ENCODE results near the gene ITPK1.
"Not testable (repeated sequence)": the region's sequence is repeated elsewhere in the genome, so short reads cannot be mapped to it uniquely, and the experiment has no call there.

The ITPK1 gene

DNA sequence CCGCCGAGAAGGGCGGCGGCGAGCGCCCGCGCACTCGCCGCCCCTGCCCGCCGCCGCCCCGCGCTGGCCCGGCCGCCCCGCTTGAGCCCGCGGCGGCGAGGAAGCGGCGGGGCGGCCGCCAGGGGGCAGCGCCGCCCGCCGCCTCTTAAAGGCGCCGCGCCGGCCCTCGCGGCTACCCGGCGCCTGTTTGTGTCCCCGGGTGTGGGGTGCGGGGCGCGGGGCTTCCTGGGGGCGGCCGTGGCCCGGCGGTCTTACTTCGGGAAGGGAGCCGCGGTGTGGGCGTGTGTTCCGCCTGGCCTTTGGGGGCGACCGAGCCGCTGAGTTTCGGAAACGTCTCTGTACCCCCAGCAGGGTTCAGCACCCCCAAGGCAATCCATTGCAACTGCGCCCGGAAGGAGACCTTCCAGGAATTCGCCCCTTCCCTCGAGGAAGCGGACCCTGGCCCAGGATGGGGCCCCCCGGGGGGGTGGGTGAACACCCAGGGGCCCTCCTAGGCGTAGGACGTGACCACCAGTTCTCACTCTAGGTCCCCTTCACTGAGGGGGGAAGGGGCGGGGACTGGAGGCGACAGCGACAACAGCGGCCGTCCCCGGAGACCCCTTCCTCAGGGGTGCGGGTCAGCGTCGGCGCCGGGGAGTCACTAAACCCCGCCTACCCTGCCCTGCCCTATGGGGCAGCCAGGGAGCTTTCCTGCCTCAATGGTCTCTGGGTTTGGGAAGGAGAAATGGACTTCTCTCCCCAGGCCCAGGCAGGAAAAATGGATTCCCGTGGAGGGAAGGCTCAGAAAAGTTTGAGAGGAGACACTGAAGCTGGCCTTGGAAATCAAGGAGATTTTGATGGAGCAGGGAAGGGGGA is at the start of gene ITPK1:
ITPK1 (minus strand) TSS at position 105 of the 855 bp plus-strand sequence. CDS start 762 bp downstream, outside the sequence.
- Histone ChIP-seq H3K9ac (ENCODE audit: low read depth, low read length) (peak within 1 kb of the TSS; percentile 76), H3K9me3 (ENCODE audit: control insufficient read depth, insufficient read depth, low read length) (no peaks in the 10 kb centered on the region), H3K4me1 (ENCODE audit: control insufficient read depth, insufficient read depth, low read length) (peaks cover 15% of the 10 kb centered on the region), H3K27me3 (ENCODE audit: control insufficient read depth, insufficient read depth, low read length) (no peaks in the 10 kb centered on the region), H3K4me3 (ENCODE audit: low read depth, low read length) (peak within 1 kb of the TSS; percentile 92), H3K36me3 (ENCODE audit: control insufficient read depth, insufficient read depth, low read length) (no peaks in the 10 kb centered on the region)

DNA sequence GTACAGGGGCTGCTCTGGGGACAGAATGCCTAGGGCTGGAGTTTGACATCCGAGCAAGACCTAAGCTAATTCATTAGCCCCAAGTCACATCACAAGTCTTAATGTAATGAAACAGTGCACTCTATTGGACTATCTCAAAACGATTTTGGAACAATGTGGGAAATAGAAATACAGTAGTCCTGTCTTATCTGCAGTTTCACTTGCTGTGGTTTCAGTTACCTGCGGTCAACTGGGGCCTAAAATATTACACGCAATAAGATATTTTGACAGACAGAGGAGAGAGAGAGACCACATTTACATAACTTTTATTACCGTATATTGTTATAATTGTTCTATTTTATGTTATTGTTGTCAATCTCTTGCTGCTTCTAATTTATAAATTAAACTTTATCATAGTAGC is 47.8 kb upstream of the ITPK1 start:
- no peaks in the 10 kb centered on the region for H3K27me3 ChIP-seq (ENCODE audit: control insufficient read depth, insufficient read depth, low read length)
- no peaks in the 10 kb centered on the region for H3K36me3 ChIP-seq (ENCODE audit: control insufficient read depth, insufficient read depth, low read length)
- H3K9ac ChIP-seq (ENCODE audit: low read depth, low read length) = no peak overlapping the region
- H3K4me1 ChIP-seq (ENCODE audit: control insufficient read depth, insufficient read depth, low read length) = no peaks in the 10 kb centered on the region
- H3K9me3 ChIP-seq (ENCODE audit: control insufficient read depth, insufficient read depth, low read length) = no peaks in the 10 kb centered on the region
- H3K4me3 ChIP-seq (ENCODE audit: low read depth, low read length) = no peak overlapping the region

DNA sequence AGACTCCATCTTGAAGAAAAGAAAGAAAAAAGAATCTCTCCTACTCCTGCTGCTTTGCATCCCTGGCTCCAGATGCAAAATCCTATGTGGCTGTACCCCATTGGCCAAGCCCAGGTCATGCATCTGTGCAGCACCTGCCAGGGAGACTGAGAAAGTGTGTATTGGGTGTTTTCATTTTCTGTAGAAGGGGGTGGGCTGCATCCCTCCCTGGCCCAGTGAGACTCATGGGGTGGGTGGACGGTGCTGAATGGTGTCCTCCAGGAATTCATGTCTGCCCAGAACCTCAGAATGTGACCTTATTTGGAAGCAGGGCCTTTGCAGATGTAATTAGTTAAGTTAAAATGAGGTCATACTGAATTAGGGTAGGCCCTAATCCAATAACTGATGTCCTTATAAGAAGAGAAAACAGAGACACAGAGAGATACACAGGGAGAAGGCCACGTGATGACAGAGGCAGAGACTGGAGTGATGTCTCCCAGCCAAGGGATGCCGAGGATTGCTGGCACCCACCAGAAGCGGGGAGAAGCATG is 45.8 kb upstream of the ITPK1 start:
- Histone ChIP-seq H3K4me1 (ENCODE audit: control insufficient read depth, insufficient read depth, low read length) (no peaks in the 10 kb centered on the region), H3K4me3 (ENCODE audit: low read depth, low read length) (no peak overlapping the region), H3K36me3 (ENCODE audit: control insufficient read depth, insufficient read depth, low read length) (no peaks in the 10 kb centered on the region), H3K9ac (ENCODE audit: low read depth, low read length) (no peak overlapping the region), H3K27me3 (ENCODE audit: control insufficient read depth, insufficient read depth, low read length) (no peaks in the 10 kb centered on the region), H3K9me3 (ENCODE audit: control insufficient read depth, insufficient read depth, low read length) (no peaks in the 10 kb centered on the region)

DNA sequence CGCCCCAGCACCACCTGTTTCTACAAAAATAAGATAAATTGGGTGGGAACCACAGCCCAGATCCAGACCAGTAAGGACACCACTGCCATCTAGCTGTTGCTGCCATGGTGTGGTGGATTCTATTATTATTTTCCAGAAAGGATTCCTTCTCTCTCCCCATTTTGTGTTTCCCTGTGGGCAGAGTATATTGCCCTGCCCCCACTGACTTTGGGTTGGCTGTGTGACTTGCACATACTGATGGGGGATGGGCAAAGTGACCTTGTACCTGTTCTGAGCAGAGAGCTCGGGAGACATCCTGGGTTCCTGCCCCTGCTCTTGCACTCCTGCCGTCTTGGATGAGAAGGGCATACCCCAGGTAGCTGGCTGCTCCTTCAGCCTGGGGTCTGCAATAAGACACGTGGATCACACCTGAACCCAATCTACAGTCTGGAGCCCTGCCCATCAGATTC is 44.7 kb upstream of the ITPK1 start:
- no peaks in the 10 kb centered on the region for H3K4me1 ChIP-seq (ENCODE audit: control insufficient read depth, insufficient read depth, low read length)
- no peak overlapping the region for H3K4me3 ChIP-seq (ENCODE audit: low read depth, low read length)
- no peak overlapping the region for H3K9ac ChIP-seq (ENCODE audit: low read depth, low read length)
- no peaks in the 10 kb centered on the region for H3K27me3 ChIP-seq (ENCODE audit: control insufficient read depth, insufficient read depth, low read length)
- no peaks in the 10 kb centered on the region for H3K9me3 ChIP-seq (ENCODE audit: control insufficient read depth, insufficient read depth, low read length)
- H3K36me3 ChIP-seq (ENCODE audit: control insufficient read depth, insufficient read depth, low read length) = no peaks in the 10 kb centered on the region

DNA sequence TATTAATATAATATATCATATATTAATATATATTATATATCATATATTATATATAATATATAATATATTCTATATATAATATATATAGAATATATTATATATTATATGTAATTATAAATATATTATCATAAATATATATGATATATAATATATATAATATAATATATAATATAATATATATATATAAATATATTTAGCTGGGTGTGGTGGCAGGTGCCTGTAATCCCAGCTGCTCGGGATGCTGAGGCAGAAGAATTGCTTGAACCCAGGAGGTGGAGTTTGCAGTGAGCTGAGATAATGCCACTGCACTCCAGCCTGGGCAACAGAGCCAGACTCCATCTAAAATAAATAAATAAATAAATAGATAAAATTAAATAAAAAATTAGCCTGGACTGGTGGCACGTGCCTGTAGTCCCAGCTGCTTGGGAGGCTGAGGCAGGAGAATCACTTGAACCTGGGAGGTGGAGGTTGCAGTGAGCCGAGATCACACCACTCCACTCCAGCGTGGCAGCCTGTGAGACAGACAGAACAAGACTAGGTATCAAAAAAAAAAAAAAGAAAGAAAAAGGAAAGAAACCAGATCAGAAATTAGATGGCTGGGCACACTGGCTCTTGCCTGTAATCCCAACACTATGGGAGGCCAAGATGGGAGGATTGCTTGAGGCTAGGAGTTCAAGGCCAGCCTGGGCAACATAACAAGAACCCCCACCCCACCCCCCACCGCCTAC is 44.1 kb upstream of the ITPK1 start:
- H3K9ac ChIP-seq (ENCODE audit: low read depth, low read length); H3K9me3 ChIP-seq (ENCODE audit: control insufficient read depth, insufficient read depth, low read length); H3K4me1 ChIP-seq (ENCODE audit: control insufficient read depth, insufficient read depth, low read length); H3K4me3 ChIP-seq (ENCODE audit: low read depth, low read length); H3K36me3 ChIP-seq (ENCODE audit: control insufficient read depth, insufficient read depth, low read length); H3K27me3 ChIP-seq (ENCODE audit: control insufficient read depth, insufficient read depth, low read length): not testable (repeated sequence)

DNA sequence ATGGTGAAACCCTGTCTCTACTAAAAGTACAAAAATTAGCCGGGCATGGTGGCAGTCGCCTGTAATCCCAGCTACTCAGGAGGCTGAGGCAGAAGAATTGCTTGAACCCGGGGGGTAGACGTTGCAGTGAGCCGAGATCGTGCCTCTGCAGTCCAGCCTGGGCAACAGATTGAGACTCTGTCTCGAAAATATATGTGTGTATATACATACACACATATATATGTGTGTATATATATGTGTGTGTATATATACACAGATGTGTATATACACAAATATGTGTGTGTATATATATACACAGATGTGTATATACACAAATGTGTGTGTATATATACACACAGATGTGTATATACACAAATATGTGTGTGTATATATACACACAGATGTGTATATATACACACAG is 42.6 kb upstream of the ITPK1 start:
- not testable (repeated sequence) for H3K9ac ChIP-seq (ENCODE audit: low read depth, low read length); H3K27me3 ChIP-seq (ENCODE audit: control insufficient read depth, insufficient read depth, low read length); H3K4me3 ChIP-seq (ENCODE audit: low read depth, low read length); H3K4me1 ChIP-seq (ENCODE audit: control insufficient read depth, insufficient read depth, low read length); H3K9me3 ChIP-seq (ENCODE audit: control insufficient read depth, insufficient read depth, low read length); H3K36me3 ChIP-seq (ENCODE audit: control insufficient read depth, insufficient read depth, low read length)

DNA sequence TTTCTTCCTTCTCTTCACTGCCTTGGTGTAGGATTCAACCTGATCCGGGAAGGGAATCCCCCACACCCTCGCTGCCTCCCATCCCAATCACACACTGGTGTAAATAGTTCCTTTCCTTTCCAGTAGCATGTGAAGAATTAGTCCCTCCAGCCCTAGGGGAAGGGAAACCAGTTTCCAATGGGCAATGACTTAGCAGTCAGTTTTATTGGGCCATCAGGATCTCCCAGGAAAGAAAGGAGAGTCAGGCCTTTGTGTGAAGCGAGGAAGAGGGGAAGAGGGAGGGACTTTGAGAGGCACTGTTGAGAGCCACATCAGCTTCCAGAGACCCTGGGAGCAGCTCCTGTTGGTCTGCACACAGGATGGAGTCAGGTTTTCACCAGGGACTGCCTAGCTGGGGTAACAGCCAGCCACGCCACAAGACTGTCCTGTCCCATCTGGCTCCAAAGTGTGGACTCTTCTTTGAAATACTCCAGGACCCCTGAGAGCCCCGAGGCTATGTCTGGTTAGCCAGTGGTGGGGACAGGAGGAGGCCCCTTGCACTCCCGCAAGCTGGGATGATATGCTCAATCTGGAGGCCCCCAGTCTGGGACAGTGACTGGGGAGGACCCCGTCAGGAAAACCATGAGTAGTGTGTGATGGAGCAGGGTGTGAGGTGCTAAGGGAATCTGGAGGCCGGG is 41.1 kb upstream of the ITPK1 start:
- H3K36me3 ChIP-seq (ENCODE audit: control insufficient read depth, insufficient read depth, low read length) = no peaks in the 10 kb centered on the region
- H3K27me3 ChIP-seq (ENCODE audit: control insufficient read depth, insufficient read depth, low read length) = no peaks in the 10 kb centered on the region
- H3K9me3 ChIP-seq (ENCODE audit: control insufficient read depth, insufficient read depth, low read length) = no peaks in the 10 kb centered on the region
- H3K4me1 ChIP-seq (ENCODE audit: control insufficient read depth, insufficient read depth, low read length) = no peaks in the 10 kb centered on the region
- no peak overlapping the region for H3K4me3 ChIP-seq (ENCODE audit: low read depth, low read length)
- H3K9ac ChIP-seq (ENCODE audit: low read depth, low read length) = no peak overlapping the region

DNA sequence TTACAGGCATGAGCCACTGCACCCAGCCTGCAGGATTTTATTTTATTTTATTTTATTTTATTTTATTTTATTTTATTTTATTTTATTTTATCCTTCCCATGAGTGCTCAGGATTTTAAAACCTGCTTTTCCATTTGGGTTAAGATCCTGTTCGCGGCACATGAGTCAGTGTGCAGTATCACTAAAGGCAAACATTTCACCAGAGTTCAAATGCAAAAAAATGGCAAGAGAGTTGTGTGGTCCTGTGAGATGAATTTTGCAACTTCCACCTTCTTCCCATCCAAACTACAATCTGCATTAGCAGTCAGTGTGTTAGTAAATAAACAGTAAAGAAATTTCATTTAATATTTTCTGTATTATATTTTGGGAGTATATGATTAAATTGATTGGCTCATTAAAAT is 39.9 kb upstream of the ITPK1 start:
- Histone ChIP-seq H3K36me3 (ENCODE audit: control insufficient read depth, insufficient read depth, low read length) (no peaks in the 10 kb centered on the region), H3K9me3 (ENCODE audit: control insufficient read depth, insufficient read depth, low read length) (no peaks in the 10 kb centered on the region), H3K27me3 (ENCODE audit: control insufficient read depth, insufficient read depth, low read length) (no peaks in the 10 kb centered on the region), H3K4me3 (ENCODE audit: low read depth, low read length) (no peak overlapping the region), H3K9ac (ENCODE audit: low read depth, low read length) (no peak overlapping the region), H3K4me1 (ENCODE audit: control insufficient read depth, insufficient read depth, low read length) (no peaks in the 10 kb centered on the region)

DNA sequence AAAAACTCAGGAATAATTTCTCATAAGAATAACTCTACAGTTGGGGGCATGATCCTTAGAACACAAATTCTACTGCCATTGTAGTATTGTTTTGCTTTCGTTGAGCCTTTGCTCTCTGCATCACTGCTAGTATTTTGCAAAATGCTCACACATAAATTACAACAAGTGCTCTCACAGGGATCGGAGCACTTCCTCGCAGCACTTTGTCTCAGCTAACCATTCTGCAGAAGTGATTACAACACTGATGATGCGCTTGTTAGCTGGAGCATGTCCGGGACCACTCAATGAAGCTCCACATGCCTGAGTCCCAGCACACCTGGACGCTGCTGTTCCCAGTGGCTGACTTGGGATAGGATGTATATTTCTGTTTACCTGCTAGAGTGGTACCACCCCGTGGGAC is 37.4 kb upstream of the ITPK1 start:
- no peaks in the 10 kb centered on the region for H3K4me1 ChIP-seq (ENCODE audit: control insufficient read depth, insufficient read depth, low read length)
- H3K9ac ChIP-seq (ENCODE audit: low read depth, low read length) = no peak overlapping the region
- H3K9me3 ChIP-seq (ENCODE audit: control insufficient read depth, insufficient read depth, low read length) = no peaks in the 10 kb centered on the region
- H3K36me3 ChIP-seq (ENCODE audit: control insufficient read depth, insufficient read depth, low read length) = no peaks in the 10 kb centered on the region
- H3K4me3 ChIP-seq (ENCODE audit: low read depth, low read length) = no peak overlapping the region
- no peaks in the 10 kb centered on the region for H3K27me3 ChIP-seq (ENCODE audit: control insufficient read depth, insufficient read depth, low read length)

DNA sequence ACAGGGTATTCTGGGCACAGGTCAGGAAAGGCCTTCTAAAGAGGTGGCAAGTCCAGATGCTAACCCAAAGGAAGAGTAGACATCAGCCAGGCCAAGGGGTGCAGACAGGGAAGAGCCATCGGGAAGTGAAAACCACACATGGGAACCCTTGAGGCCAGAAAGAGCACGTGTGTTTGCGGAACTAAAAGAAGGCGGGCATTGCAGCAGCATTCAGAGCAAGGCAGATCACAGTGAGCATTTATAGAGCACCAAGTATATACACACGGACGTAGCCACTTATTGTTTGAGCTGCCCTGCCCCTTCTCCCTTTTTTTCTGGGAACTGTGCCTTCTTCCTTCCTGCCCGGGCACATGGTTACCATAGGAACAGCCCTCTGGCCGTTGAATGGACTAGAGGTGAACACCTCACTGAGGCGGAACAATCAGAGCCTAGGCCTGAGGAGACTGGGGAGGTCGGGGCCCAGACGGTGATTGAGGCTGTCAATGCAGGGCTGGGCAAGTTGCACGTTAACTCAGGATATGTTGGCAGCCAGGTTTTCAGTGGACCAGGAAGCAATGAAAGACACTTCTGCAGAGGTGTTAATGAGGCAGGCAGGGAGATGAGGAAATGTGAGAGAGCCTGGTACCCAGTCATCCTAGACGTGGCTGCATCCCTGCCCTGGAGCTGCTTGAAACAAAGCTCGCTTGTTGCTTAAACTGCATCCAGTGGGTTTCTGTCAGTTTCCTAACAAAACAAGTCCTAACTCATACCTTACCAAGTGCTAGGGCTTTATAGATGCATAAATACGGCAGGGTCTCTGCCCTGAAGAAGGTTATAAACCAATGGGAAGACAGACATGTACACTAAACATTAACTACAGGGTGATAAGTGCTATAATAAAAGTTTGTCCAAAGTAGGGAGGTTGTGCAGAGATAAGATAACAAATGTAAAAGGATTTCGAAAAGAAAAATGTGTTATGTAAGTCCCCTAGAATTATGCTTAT is 34.8 kb upstream of the ITPK1 start:
- Histone ChIP-seq H3K36me3 (ENCODE audit: control insufficient read depth, insufficient read depth, low read length) (no peaks in the 10 kb centered on the region), H3K4me3 (ENCODE audit: low read depth, low read length) (no peak overlapping the region), H3K4me1 (ENCODE audit: control insufficient read depth, insufficient read depth, low read length) (no peaks in the 10 kb centered on the region), H3K27me3 (ENCODE audit: control insufficient read depth, insufficient read depth, low read length) (no peaks in the 10 kb centered on the region), H3K9me3 (ENCODE audit: control insufficient read depth, insufficient read depth, low read length) (no peaks in the 10 kb centered on the region), H3K9ac (ENCODE audit: low read depth, low read length) (no peak overlapping the region)

DNA sequence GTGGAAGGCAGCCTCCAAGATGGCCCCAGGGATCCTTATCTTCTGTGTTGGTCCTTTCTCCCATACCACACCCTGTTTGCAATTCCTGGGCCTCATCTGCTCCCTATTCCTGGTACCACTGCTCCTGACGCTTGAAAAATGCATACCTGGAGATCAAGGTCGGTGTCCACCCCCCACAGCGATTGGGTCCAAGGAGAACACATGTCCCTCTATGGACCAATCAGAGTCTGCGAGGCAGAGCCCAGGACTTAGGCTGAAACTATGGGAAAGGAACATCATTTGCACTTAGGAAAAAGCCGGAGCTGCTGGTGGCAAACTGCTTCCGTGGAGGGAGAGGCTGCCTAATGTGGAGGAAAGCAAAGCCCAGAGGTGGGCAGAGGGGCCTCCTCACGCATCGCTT is 33.3 kb upstream of the ITPK1 start:
- Histone ChIP-seq H3K36me3 (ENCODE audit: control insufficient read depth, insufficient read depth, low read length) (no peaks in the 10 kb centered on the region), H3K4me3 (ENCODE audit: low read depth, low read length) (no peak overlapping the region), H3K27me3 (ENCODE audit: control insufficient read depth, insufficient read depth, low read length) (no peaks in the 10 kb centered on the region), H3K9me3 (ENCODE audit: control insufficient read depth, insufficient read depth, low read length) (no peaks in the 10 kb centered on the region), H3K9ac (ENCODE audit: low read depth, low read length) (no peak overlapping the region), H3K4me1 (ENCODE audit: control insufficient read depth, insufficient read depth, low read length) (no peaks in the 10 kb centered on the region)
